CD4-positive, alpha-beta memory T cell (primary cell): ENCODE measurements around the gene VPS9D1. TPM values are rescaled to one million over a fixed set of nuclear protein-coding genes. Genes with fewer than 3 reads are reported as not detected.
A peak's percentile ranks its signal among the peaks of the same experiment; 100 is the strongest.

Experiments
- CTCF ChIA-PET: fragments of 350-600 bp; sonication (Branson Sonifier 250); formaldehyde crosslinking; loops from one replicate; lab custom pipeline; 2021; ENCODE audit warnings: inconsistent platforms; ENCODE audit not compliant: partially characterized antibody; lab: Charles Lee
- POLR2A ChIA-PET: fragments of 350-600 bp; sonication (Branson Sonifier 250); formaldehyde crosslinking; loops from one replicate; lab custom pipeline; 2021; ENCODE audit not compliant: partially characterized antibody; lab: Charles Lee
- DNase-seq, 5 donors: peaks; one replicate each; pipeline versions ENCODE4 v3.0.0 to v3.0.0-alpha.2; 2020 to 2022; ENCODE audit warnings: mixed read lengths in 1 of 5
- H3K27ac ChIP-seq: one replicate; pipeline ENCODE4 v1.7.0; 2013; ENCODE audit warnings: low read depth, low read length
- H3K27me3 ChIP-seq: 2 replicates; pipeline ENCODE4 v1.7.0; 2013; ENCODE audit warnings: mild to moderate bottlenecking, low read length, moderate library complexity; ENCODE audit not compliant: insufficient read depth
- H3K36me3 ChIP-seq: 2 replicates; pipeline ENCODE4 v1.7.0; 2013; ENCODE audit warnings: mild to moderate bottlenecking, low read length, moderate library complexity; ENCODE audit not compliant: insufficient read depth
- H3K4me1 ChIP-seq: 2 replicates; pipeline ENCODE4 v1.7.0; 2013; ENCODE audit warnings: mild to moderate bottlenecking, low read length, moderate library complexity; ENCODE audit not compliant: insufficient read depth
- H3K4me3 ChIP-seq, 2 donors: one replicate each; pipeline ENCODE4 v1.7.0; 2013; ENCODE audit warnings: low read length in 2 of 2, mild to moderate bottlenecking in 1 of 2
- H3K9me3 ChIP-seq, 2 donors: one replicate each; pipeline ENCODE4 v1.7.0; 2013; ENCODE audit warnings: low read length in 2 of 2, control low read depth in 1 of 2; ENCODE audit not compliant: control insufficient read depth in 1 of 2
- H3K27ac Mint-ChIP-seq, 7 donors: one replicate each; pipeline ENCODE4 v1.8.0; 2020 to 2021; ENCODE audit warnings: mixed read lengths in 7 of 7, mild to moderate bottlenecking in 6 of 7, inconsistent platforms in 3 of 7, moderate library complexity in 3 of 7
- H3K27me3 Mint-ChIP-seq, 2 donors: one replicate each; pipeline ENCODE4 v1.8.0; 2020 to 2021; ENCODE audit warnings: mixed read lengths in 2 of 2
- H3K36me3 Mint-ChIP-seq, 2 donors: one replicate each; pipeline ENCODE4 v1.8.0; 2020 to 2021; ENCODE audit warnings: mixed read lengths in 2 of 2, inconsistent platforms in 1 of 2, mild to moderate bottlenecking in 1 of 2
- H3K4me1 Mint-ChIP-seq, 4 donors: one replicate each; pipeline ENCODE4 v1.8.0; 2020 to 2021; ENCODE audit warnings: mixed read lengths in 4 of 4, mild to moderate bottlenecking in 1 of 4
- H3K4me3 Mint-ChIP-seq, 8 donors: one replicate each; pipeline ENCODE4 v1.8.0; 2020 to 2021; ENCODE audit warnings: mixed read lengths in 8 of 8, mild to moderate bottlenecking in 7 of 8, moderate library complexity in 6 of 8, inconsistent platforms in 3 of 8
- H3K9me3 Mint-ChIP-seq, 8 donors: one replicate each; pipeline ENCODE4 v1.8.0; 2020 to 2021; ENCODE audit warnings: mixed read lengths in 8 of 8, mild to moderate bottlenecking in 5 of 8, inconsistent platforms in 3 of 8, moderate library complexity in 1 of 8
- intact Hi-C: fragments of 100-400 bp; cut with micrococcal nuclease; formaldehyde crosslinking; loops from one replicate; pipeline ENCODE4 v1.15.1; 2023
- polyA plus RNA-seq, 2 donors: library from polyadenylated mRNA; unstranded; fragments of 300-500 nt; fragmentation: Illumina TruSeq; gene quantifications; one replicate each; pipeline ENCODE4 v1.2.3, GENCODE V29; 2021
- total RNA-seq, 2 experiments: library from RNA; stranded (reverse); gene quantifications; one replicate each; pipeline ENCODE4 v1.2.3, GENCODE V29; 2021

Gene VPS9D1
- total and polyA plus RNA-seq, 4 experiments from 2014 or later = 0.48 to 13.6 (median 7.0) TPM

DNA sequence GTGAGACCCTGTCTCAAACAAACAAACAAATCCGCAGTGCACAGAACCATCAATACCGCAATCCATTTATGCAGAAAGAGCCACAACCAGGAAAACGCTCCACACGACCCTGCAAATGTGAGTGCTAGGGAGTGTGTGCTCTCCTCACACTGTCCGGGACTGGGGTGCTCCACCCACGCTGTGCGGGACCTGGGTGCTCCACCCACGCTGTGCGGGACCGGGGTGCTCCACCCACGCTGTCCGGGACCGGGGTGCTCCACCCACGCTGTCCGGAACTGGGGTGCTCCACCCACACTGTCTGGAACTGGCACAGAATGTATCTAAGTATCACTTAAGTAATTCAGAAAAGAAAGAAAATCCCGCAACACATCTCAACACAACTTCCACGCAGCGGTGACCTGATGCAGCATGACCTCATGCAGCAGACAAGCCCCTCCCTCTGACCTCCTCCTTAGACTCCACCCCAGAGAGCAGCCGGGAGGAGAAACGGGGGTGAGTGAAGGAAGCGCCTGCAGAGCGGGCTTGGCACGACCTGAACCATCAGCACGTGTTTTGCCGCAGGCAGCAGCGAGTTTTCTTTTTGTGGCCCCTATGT is 39.1 kb upstream of the VPS9D1 start:
- peak in 2 of 5 donors; percentile 29 to 58 for DNase-seq
- no peaks in the 10 kb centered on the region for H3K9me3 ChIP-seq
- peaks cover 47% of the 10 kb centered on the region for H3K4me1 ChIP-seq
- H3K27me3 ChIP-seq = no peaks in the 10 kb centered on the region
- no peak overlapping the region for H3K4me3 ChIP-seq
- no peaks in the 10 kb centered on the region for H3K36me3 ChIP-seq
- no peaks in the 10 kb centered on the region for H3K9me3 Mint-ChIP-seq
- H3K4me1 Mint-ChIP-seq = peaks cover 33 to 54% (median 43%) of the 10 kb centered on the region in 4 donors
- peak overlapping the region in 6 of 7 donors; percentile 61 to 94 (median 89) for H3K27ac Mint-ChIP-seq
- intact Hi-C loops = no loop called here
- H3K27ac ChIP-seq = peak overlapping the region; percentile 60
- ChIA-PET POLR2A (interaction anchor here (0.8 kb wide), 1 partner anchor 40 kb away, joined by 3 read pairs; no protein-coding TSS in a partner anchor), CTCF (no interaction called here)
- H3K27me3 Mint-ChIP-seq = no peaks in the 10 kb centered on the region
- H3K4me3 Mint-ChIP-seq = peak overlapping the region; percentile 57 to 96 (median 86)
- H3K36me3 Mint-ChIP-seq = peaks cover 7 to 9% of the 10 kb centered on the region in 2 donors

- POLR2A ChIA-PET = interaction anchor here (1.0 to 3.8 kb wide), 2 partner anchors 8 to 29 kb away, joined by 3 to 18 read pairs; partner anchors contain the start of gene VPS9D1
- Histone ChIP-seq H3K4me1 (no peaks in the 10 kb centered on the region), H3K9me3 (no peaks in the 10 kb centered on the region), H3K27me3 (no peaks in the 10 kb centered on the region), H3K27ac (no peak overlapping the region), H3K4me3 (no peak overlapping the region), H3K36me3 (no peaks in the 10 kb centered on the region)
- H3K36me3 Mint-ChIP-seq = peaks cover 0 to 4% of the 10 kb centered on the region in 2 donors
- intact Hi-C loops = no loop called here
- no peaks in the 10 kb centered on the region for H3K27me3 Mint-ChIP-seq
- no peak for DNase-seq
- peak overlapping the region in 2 of 7 donors; percentile 57 to 70 for H3K27ac Mint-ChIP-seq
- H3K4me3 Mint-ChIP-seq = no peak overlapping the region
- H3K4me1 Mint-ChIP-seq = peaks cover 2 to 21% (median 4%) of the 10 kb centered on the region in 4 donors
- CTCF ChIA-PET = interaction anchor here (1.3 kb wide), 1 partner anchor 43 kb away, joined by 4 read pairs; no protein-coding TSS in a partner anchor
- H3K9me3 Mint-ChIP-seq = no peaks in the 10 kb centered on the region
Measured at GRCh38 chr16:89749637-89750036, 28.9 kb upstream of the VPS9D1 start.

DNA sequence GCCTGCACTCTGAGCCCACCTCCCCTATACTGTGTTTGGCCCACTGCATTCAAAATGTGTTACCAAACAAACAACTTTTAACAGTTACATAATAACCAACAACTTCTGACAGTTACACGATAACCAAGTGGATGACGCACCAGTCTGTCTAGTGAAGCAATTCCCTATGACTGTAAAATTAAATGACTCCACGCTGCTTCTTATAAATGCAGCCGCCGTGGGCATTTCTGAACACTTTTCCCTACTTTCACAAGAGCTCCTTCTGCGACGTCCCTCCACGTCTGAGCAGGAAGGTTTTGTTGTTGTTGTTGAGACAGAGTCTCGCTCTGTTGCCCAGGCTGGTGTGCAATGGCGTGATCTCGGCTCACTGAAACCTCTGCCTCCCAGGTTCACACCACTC is 28.2 kb upstream of the VPS9D1 start:
- Histone ChIP-seq H3K36me3 (no peaks in the 10 kb centered on the region), H3K27me3 (no peaks in the 10 kb centered on the region), H3K27ac (no peak overlapping the region), H3K4me3 (no peak overlapping the region), H3K9me3 (no peaks in the 10 kb centered on the region), H3K4me1 (no peaks in the 10 kb centered on the region)
- Mint-ChIP-seq H3K4me1 (peaks cover 2 to 22% (median 4%) of the 10 kb centered on the region in 4 donors), H3K36me3 (peaks cover 0 to 4% of the 10 kb centered on the region in 2 donors), H3K4me3 (no peak overlapping the region), H3K27ac (peak overlapping the region in 1 of 7 donors; percentile 11), H3K9me3 (no peaks in the 10 kb centered on the region), H3K27me3 (no peaks in the 10 kb centered on the region)
- no peak for DNase-seq
- ChIA-PET POLR2A (interaction anchor here (0.8 to 3.8 kb wide), 3 partner anchors 8 to 28 kb away, joined by 3 to 18 read pairs (median 4); partner anchors contain the start of gene VPS9D1), CTCF (interaction anchor here (1.3 kb wide), 1 partner anchor 43 kb away, joined by 4 read pairs; no protein-coding TSS in a partner anchor)
- intact Hi-C loops = no loop called here

- Mint-ChIP-seq H3K4me3 (no peak overlapping the region), H3K27me3 (no peaks in the 10 kb centered on the region), H3K4me1 (peaks cover 5 to 23% (median 6%) of the 10 kb centered on the region in 4 donors), H3K9me3 (no peaks in the 10 kb centered on the region), H3K36me3 (peaks cover 0 to 6% of the 10 kb centered on the region in 2 donors), H3K27ac (peak overlapping the region in 1 of 7 donors; percentile 11)
- intact Hi-C loops = no loop called here
- H3K36me3 ChIP-seq = no peaks in the 10 kb centered on the region
- no peak overlapping the region for H3K4me3 ChIP-seq
- no peaks in the 10 kb centered on the region for H3K9me3 ChIP-seq
- CTCF ChIA-PET = interaction anchor here (1.3 kb wide), 1 partner anchor 42 kb away, joined by 4 read pairs; no protein-coding TSS in a partner anchor
- no peak for DNase-seq
- peaks cover 5% of the 10 kb centered on the region for H3K4me1 ChIP-seq
- no peak overlapping the region for H3K27ac ChIP-seq
- POLR2A ChIA-PET = interaction anchor here (0.8 kb wide), 1 partner anchor 11 kb away, joined by 4 read pairs; no protein-coding TSS in a partner anchor
- H3K27me3 ChIP-seq = no peaks in the 10 kb centered on the region
Measured at GRCh38 chr16:89748076-89748475, 27.4 kb upstream of the VPS9D1 start.

- no peaks in the 10 kb centered on the region for H3K27me3 ChIP-seq
- intact Hi-C loops = no loop called here
- CTCF ChIA-PET = interaction anchor here (1.1 to 1.6 kb wide), 2 partner anchors 40 to 115 kb away, joined by 4 to 7 read pairs; no protein-coding TSS in a partner anchor
- Mint-ChIP-seq H3K4me3 (no peak overlapping the region), H3K9me3 (no peaks in the 10 kb centered on the region), H3K27ac (peak overlapping the region in 1 of 7 donors; percentile 25), H3K27me3 (no peaks in the 10 kb centered on the region), H3K36me3 (peaks cover 0 to 10% of the 10 kb centered on the region in 2 donors), H3K4me1 (peaks cover 7 to 22% (median 13%) of the 10 kb centered on the region in 4 donors)
- H3K9me3 ChIP-seq = no peaks in the 10 kb centered on the region
- POLR2A ChIA-PET = interaction anchor here (1.5 to 1.6 kb wide), 2 partner anchors 20 to 22 kb away, joined by 3 to 4 read pairs; no protein-coding TSS in a partner anchor
- peaks cover 11% of the 10 kb centered on the region for H3K4me1 ChIP-seq
- no peak overlapping the region for H3K4me3 ChIP-seq
- no peak for DNase-seq
- H3K27ac ChIP-seq = no peak overlapping the region
- H3K36me3 ChIP-seq = no peaks in the 10 kb centered on the region
Measured at GRCh38 chr16:89746043-89746442, 25.3 kb upstream of the VPS9D1 start.

DNA sequence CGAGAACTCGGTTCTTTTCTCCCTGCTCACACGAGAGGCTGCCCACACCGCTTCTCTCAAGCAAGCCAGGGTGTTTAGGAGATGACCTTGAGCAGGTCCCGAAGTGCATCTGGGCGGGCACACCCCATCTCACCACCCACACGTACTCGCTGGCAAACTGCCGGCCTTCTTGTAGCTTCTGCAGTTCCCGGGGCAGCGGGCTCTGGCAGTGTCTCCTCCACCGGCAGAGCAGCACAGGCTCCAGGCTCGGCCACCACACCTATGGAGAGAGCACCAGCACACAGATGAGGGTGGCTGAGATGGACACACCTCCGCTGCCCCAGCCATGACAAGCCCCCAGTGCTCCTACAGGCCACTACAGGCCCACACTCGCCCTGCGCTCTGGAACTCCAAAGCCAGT is 24.1 kb upstream of the VPS9D1 start:
- Mint-ChIP-seq H3K36me3 (peaks cover 5 to 20% of the 10 kb centered on the region in 2 donors), H3K27me3 (no peaks in the 10 kb centered on the region), H3K4me3 (no peak overlapping the region), H3K9me3 (no peaks in the 10 kb centered on the region), H3K27ac (peak overlapping the region in 2 of 7 donors; percentile 27 to 46), H3K4me1 (peaks cover 7 to 23% (median 14%) of the 10 kb centered on the region in 4 donors)
- H3K4me1 ChIP-seq = peaks cover 11% of the 10 kb centered on the region
- intact Hi-C loops = no loop called here
- peaks cover 10% of the 10 kb centered on the region for H3K36me3 ChIP-seq
- H3K4me3 ChIP-seq = no peak overlapping the region
- no peaks in the 10 kb centered on the region for H3K27me3 ChIP-seq
- H3K27ac ChIP-seq = no peak overlapping the region
- DNase-seq = no peak
- ChIA-PET POLR2A (interaction anchor here (1.0 to 1.5 kb wide), 2 partner anchors 18 to 45 kb away, joined by 4 read pairs; no protein-coding TSS in a partner anchor), CTCF (no interaction called here)
- H3K9me3 ChIP-seq = no peaks in the 10 kb centered on the region

- peaks cover 21% of the 10 kb centered on the region for H3K4me1 ChIP-seq
- H3K27ac ChIP-seq = no peak overlapping the region
- H3K9me3 ChIP-seq = no peaks in the 10 kb centered on the region
- Mint-ChIP-seq H3K4me1 (peaks cover 10 to 37% (median 17%) of the 10 kb centered on the region in 4 donors), H3K27ac (peak overlapping the region in 6 of 7 donors; percentile 30 to 68 (median 49)), H3K27me3 (no peaks in the 10 kb centered on the region), H3K4me3 (no peak overlapping the region), H3K36me3 (peaks cover 19 to 38% of the 10 kb centered on the region in 2 donors), H3K9me3 (no peaks in the 10 kb centered on the region)
- peaks cover 29% of the 10 kb centered on the region for H3K36me3 ChIP-seq
- ChIA-PET POLR2A (interaction anchor here (0.9 to 13.4 kb wide), 8 partner anchors 8 to 42 kb away, joined by 3 to 288 read pairs (median 6); no protein-coding TSS in a partner anchor), CTCF (interaction anchor here (0.7 to 1.4 kb wide), 2 partner anchors 18 to 51 kb away, joined by 3 read pairs; no protein-coding TSS in a partner anchor)
- H3K27me3 ChIP-seq = no peaks in the 10 kb centered on the region
- intact Hi-C loops = no loop called here
- no peak overlapping the region for H3K4me3 ChIP-seq
- no peak for DNase-seq
Measured at GRCh38 chr16:89742948-89743347, 22.2 kb upstream of the VPS9D1 start.
